ENCODE results near the gene PTGR1. TPM values are rescaled to one million over a fixed set of nuclear protein-coding genes. Genes with fewer than 3 reads are reported as not detected.
A peak's percentile ranks its signal among the peaks of the same experiment; 100 is the strongest.
"Not testable (repeated sequence)": the region's sequence is repeated elsewhere in the genome, so short reads cannot be mapped to it uniquely, and the experiment has no call there.

PTGR1 gene
- total RNA-seq, 1 donor from 2014 or later: 67.9 TPM

GRCh38 chr9:111559000-111559610, 40.3 kb downstream of the PTGR1 start:
- no peaks in the 10 kb centered on the region for H3K27me3 ChIP-seq (ENCODE audit: control insufficient read depth, insufficient read depth, low read length)
- no peak for TF ChIP-seq CTCF (IDR thresholded peaks at IDR 0.05; ENCODE audit: insufficient read depth, low read length, severe bottlenecking)
- peak; percentile 7 for FAIRE-seq
- peaks cover 4% of the 10 kb centered on the region for H3K36me3 ChIP-seq (ENCODE audit: control insufficient read depth, insufficient read depth, low read length)
- H3K4me3 ChIP-seq (ENCODE audit: low read depth, low read length): no peak overlapping the region
- DNase-seq (ENCODE audit: low read depth): peak; percentile 58

GRCh38 chr9:111555425-111555824, 44.0 kb downstream of the PTGR1 start:
- peak; percentile 60 for FAIRE-seq
- not testable (repeated sequence) for H3K36me3 ChIP-seq (ENCODE audit: control insufficient read depth, insufficient read depth, low read length)

GRCh38 chr9:111548623-111549022, 50.8 kb downstream of the PTGR1 start:
- H3K4me3 ChIP-seq (ENCODE audit: low read depth, low read length): no peak overlapping the region
- DNase-seq (ENCODE audit: low read depth) (no peak), FAIRE-seq (no peak)
- no peaks in the 10 kb centered on the region for H3K36me3 ChIP-seq (ENCODE audit: control insufficient read depth, insufficient read depth, low read length)
- H3K27me3 ChIP-seq (ENCODE audit: control insufficient read depth, insufficient read depth, low read length): no peaks in the 10 kb centered on the region
- TF ChIP-seq CTCF (IDR thresholded peaks at IDR 0.05; ENCODE audit: insufficient read depth, low read length, severe bottlenecking): no peak

More at GRCh38 chr9:111555425-111555824, 44.0 kb downstream of the PTGR1 start:
- H3K4me3 ChIP-seq (ENCODE audit: low read depth, low read length); DNase-seq (ENCODE audit: low read depth); H3K27me3 ChIP-seq (ENCODE audit: control insufficient read depth, insufficient read depth, low read length): not testable (repeated sequence)

- no peak for FAIRE-seq
- no peak for DNase-seq (ENCODE audit: low read depth)
- H3K36me3 ChIP-seq (ENCODE audit: control insufficient read depth, insufficient read depth, low read length): no peaks in the 10 kb centered on the region
Observed at GRCh38 chr9:111542497-111543254, 56.8 kb downstream of the PTGR1 start.

GRCh38 chr9:111533099-111533790, 66.2 kb downstream of the PTGR1 start:
- Histone ChIP-seq H3K36me3 (ENCODE audit: control insufficient read depth, insufficient read depth, low read length) (no peaks in the 10 kb centered on the region), H3K27me3 (ENCODE audit: control insufficient read depth, insufficient read depth, low read length) (no peaks in the 10 kb centered on the region), H3K4me3 (ENCODE audit: low read depth, low read length) (no peak overlapping the region)
- DNase-seq (ENCODE audit: low read depth): peak; percentile 21
- TF ChIP-seq CTCF (IDR thresholded peaks at IDR 0.05; ENCODE audit: insufficient read depth, low read length, severe bottlenecking): no peak
- FAIRE-seq: no peak

More at GRCh38 chr9:111542497-111543254, 56.8 kb downstream of the PTGR1 start:
- TF ChIP-seq CTCF (IDR thresholded peaks at IDR 0.05; ENCODE audit: insufficient read depth, low read length, severe bottlenecking): no peak
- no peaks in the 10 kb centered on the region for H3K27me3 ChIP-seq (ENCODE audit: control insufficient read depth, insufficient read depth, low read length)
- no peak overlapping the region for H3K4me3 ChIP-seq (ENCODE audit: low read depth, low read length)

- TF ChIP-seq CTCF (IDR thresholded peaks at IDR 0.05; ENCODE audit: insufficient read depth, low read length, severe bottlenecking): no peak
- no peaks in the 10 kb centered on the region for H3K27me3 ChIP-seq (ENCODE audit: control insufficient read depth, insufficient read depth, low read length)
- DNase-seq (ENCODE audit: low read depth) (no peak), FAIRE-seq (no peak)
- no peaks in the 10 kb centered on the region for H3K36me3 ChIP-seq (ENCODE audit: control insufficient read depth, insufficient read depth, low read length)
- no peak overlapping the region for H3K4me3 ChIP-seq (ENCODE audit: low read depth, low read length)
Observed at GRCh38 chr9:111531716-111532115, 67.7 kb downstream of the PTGR1 start.

Data from bronchial epithelial cell (primary cell).